Measurements from ENCODE around the gene PPP1R13L. TPM values are rescaled to one million over a fixed set of nuclear protein-coding genes. Genes with fewer than 3 reads are reported as not detected.

The PPP1R13L gene
- total RNA-seq, 1 experiment from 2014 or later: 27.5 TPM

GRCh38 chr19:45385392-45386221, 19.3 kb downstream of the PPP1R13L start:
- ChIA-PET POLR2A (no interaction called here), CTCF (interaction anchor here (0.8 to 2.2 kb wide), 6 partner anchors 9 to 308 kb away, joined by 3 to 13 read pairs (median 6); no protein-coding TSS in a partner anchor)
- Mint-ChIP-seq H3K4me3 (peak overlapping the region; percentile 58), H3K9me3 (no peaks in the 10 kb centered on the region), H3K27ac (no peak overlapping the region), H3K27me3 (ENCODE audit: low read depth) (peaks cover 46% of the 10 kb centered on the region), H3K4me1 (no peaks in the 10 kb centered on the region), H3K36me3 (no peaks in the 10 kb centered on the region)
- peak; percentile 67 for DNase-seq (ENCODE audit: low spot score)
- peak; percentile 84 for ATAC-seq
- TF ChIP-seq ESRRA (CRISPR knock-in tag; IDR thresholded peaks at IDR 0.05; ENCODE audit: borderline replicate concordance) (peak; percentile 95), GABPB1 (CRISPR knock-in tag; IDR thresholded peaks at IDR 0.05) (no peak), JAZF1 (CRISPR knock-in tag; IDR thresholded peaks at IDR 0.05) (no peak), ZSCAN18 (CRISPR knock-in tag; IDR thresholded peaks at IDR 0.05) (no peak), CREB1 (CRISPR knock-in tag; IDR thresholded peaks at IDR 0.05) (peak; percentile 95), ZNF532 (CRISPR knock-in tag; IDR thresholded peaks at IDR 0.05; ENCODE audit: borderline replicate concordance) (peak; percentile 11; the same call in 1 of the 2 replicates), PREB (CRISPR knock-in tag; IDR thresholded peaks at IDR 0.05; ENCODE audit: borderline replicate concordance) (no peak), RORB (CRISPR knock-in tag; IDR thresholded peaks at IDR 0.05) (no peak), AR (CRISPR knock-in tag; IDR thresholded peaks at IDR 0.05) (no peak), GTF2I (CRISPR knock-in tag; conservative IDR thresholded peaks at IDR 0.05) (no peak), JUN (CRISPR knock-in tag; IDR thresholded peaks at IDR 0.05) (peak; percentile 96), PRRX2 (CRISPR knock-in tag; IDR thresholded peaks at IDR 0.05) (no peak), CDX4 (CRISPR knock-in tag; IDR thresholded peaks at IDR 0.05; ENCODE audit: borderline replicate concordance) (no peak), ZBTB43 (CRISPR knock-in tag; IDR thresholded peaks at IDR 0.05) (peak; percentile 99), NR1H2 (CRISPR knock-in tag; IDR thresholded peaks at IDR 0.05) (no peak; the same call in 1 of the 2 replicates), ZNF121 (CRISPR knock-in tag; IDR thresholded peaks at IDR 0.05) (peak; percentile 30; the same call in 1 of the 2 replicates), STAT6 (CRISPR knock-in tag; conservative IDR thresholded peaks at IDR 0.05; ENCODE audit: low read depth) (no peak), ZNF423 (CRISPR knock-in tag; IDR thresholded peaks at IDR 0.05) (no peak), TP53 (CRISPR knock-in tag; IDR thresholded peaks at IDR 0.05) (peak; percentile 97), ZNF416 (CRISPR knock-in tag; IDR thresholded peaks at IDR 0.05) (no peak)
- TF ChIP-seq, protein P1, sequence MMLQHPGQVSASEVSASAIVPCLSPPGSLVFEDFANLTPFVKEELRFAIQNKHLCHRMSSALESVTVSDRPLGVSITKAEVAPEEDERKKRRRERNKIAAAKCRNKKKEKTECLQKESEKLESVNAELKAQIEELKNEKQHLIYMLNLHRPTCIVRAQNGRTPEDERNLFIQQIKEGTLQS (CRISPR knock-in tag; conservative IDR thresholded peaks at IDR 0.05): peak; percentile 94
- TF ChIP-seq, protein P2, sequence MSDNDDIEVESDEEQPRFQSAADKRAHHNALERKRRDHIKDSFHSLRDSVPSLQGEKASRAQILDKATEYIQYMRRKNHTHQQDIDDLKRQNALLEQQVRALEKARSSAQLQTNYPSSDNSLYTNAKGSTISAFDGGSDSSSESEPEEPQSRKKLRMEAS (CRISPR knock-in tag; IDR thresholded peaks at IDR 0.05): peak; percentile 100

All from WTC11 (cell line).